Hematopoietic multipotent progenitor cell treated with erythropoietin and hydrocortisone succinate and interleukin-3 and kit ligand, for 8 days (in vitro differentiated cells): ENCODE data around the gene BRMS1.

ENCODE experiments used
- DNase-seq: peaks from one replicate; pipeline ENCODE4 v3.0.0-alpha.2; 2015

Gene BRMS1

DNA sequence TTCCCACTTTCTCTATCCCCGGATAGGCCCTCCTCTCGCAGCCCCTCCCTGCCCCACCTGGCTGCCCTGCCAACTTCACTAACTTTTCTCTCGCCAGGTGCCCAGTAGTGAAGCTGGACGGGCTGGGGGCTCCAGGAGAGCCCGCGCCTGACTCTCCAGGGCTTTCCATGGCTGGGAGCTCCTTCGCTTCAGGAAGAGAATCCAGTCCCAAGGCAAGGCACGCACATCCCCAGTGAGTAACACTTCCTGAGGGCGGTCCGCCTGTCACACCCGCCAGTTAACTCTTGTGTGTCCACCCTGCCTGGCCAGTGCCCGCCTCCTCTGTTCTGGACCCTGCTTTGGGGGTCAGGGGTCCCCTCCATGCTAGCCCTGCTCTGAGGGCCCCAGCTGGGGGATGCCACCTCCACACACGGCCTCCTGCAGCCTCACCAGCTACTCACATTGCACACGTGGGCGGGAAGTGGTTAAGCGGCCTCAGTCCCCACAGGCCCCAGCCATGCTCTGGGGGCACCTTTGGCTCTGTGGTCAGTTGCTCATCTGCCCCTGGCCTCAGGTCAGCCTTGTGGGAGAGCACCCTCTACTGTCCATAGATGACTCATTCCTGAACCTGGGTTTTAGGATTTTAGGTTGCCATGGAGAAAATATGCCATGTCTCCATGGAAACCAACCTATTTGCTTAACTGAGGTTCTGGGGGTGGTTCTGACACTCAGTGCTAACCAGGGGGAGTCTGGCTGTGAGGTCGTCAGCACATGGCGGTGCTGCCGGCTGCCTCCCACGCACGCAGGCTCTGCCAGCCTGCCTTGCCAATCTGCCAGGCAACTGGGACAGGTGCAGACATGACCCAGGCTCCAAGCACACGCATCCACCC lies 8.4 kb downstream of the BRMS1 start, which contains the start of gene RIN1:
RIN1 (minus strand) TSS at position 201 of the 869 bp plus-strand sequence; CDS start at position 169, 32 bp downstream.
- DNase-seq: peak; percentile 49

DNA sequence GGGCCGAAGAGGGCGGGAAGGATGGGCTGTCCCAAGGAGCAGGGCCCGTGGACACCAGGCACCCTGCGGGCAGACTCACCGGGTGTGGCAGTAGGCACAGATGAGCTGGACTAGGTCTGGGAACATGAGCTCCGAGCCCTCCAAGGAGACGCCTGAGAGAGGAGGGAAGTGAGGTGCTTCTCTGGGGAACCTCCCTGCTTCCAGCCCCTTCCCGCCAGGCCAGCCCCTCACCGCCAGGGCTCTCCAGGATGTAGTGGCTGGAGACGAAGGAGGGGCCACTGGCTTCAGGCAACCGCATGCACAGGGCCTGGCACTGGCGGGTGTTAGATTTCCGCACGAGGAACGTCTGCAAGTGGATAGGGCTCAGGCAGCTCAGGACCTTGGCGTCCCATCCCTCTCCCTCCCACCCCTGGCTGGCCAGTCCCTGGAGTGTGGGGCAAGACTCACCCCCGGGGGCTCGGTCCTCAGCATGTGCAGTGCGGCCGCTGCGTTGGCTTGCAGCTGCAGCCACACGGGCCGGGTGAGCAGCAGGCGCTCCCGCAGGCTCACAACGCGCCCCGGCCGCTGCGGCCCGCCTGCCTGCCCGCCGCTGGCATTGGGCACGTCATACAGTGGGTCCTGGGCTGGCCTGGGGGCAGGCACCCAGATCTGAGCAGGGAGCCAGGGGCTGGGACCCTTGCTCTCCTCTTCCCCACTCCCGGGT lies 9.2 kb downstream of the BRMS1 start:
- DNase-seq: no peak

DNA sequence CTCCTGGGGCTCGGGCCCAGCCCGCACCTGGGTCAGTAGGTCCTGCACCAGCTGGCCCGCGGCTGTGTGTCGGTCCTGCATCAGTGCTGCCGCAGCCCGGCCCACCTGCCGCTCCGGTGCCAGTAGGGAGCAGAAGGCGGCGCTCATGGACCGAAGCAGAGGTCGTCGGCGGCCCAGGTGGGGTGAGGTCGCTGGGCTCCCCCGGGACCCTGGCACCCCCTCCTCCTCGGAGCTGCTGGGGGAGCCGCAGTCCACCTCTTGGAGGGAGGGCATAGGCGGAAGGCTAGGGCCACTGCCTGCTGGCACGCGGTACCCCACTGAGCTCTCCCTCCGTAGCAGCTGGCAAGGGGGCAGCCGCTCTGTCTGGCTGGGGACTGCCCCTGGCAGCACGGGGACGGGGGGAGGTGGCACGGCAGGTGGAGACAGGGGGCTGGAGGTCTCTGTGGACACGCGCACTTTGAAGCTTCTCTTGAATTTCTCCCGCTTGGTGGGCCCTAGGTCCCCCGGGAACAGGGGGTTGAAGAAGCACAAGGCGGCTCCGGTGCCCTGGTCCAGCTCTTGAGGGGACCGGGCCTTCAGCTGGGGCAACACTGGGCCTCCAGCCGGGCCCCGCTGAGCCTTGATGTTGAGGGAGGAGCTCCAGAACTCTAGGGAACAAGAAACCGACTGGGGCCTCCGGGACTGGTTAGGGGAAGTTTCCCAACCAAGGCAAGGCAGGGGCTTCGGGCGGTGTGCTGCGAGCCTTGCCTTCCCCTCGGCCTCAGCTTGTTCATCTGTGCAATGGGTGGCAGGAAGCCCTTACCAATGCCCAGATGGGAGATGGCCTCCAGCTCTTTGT lies 10.1 kb downstream of the BRMS1 start:
- DNase-seq: no peak

DNA sequence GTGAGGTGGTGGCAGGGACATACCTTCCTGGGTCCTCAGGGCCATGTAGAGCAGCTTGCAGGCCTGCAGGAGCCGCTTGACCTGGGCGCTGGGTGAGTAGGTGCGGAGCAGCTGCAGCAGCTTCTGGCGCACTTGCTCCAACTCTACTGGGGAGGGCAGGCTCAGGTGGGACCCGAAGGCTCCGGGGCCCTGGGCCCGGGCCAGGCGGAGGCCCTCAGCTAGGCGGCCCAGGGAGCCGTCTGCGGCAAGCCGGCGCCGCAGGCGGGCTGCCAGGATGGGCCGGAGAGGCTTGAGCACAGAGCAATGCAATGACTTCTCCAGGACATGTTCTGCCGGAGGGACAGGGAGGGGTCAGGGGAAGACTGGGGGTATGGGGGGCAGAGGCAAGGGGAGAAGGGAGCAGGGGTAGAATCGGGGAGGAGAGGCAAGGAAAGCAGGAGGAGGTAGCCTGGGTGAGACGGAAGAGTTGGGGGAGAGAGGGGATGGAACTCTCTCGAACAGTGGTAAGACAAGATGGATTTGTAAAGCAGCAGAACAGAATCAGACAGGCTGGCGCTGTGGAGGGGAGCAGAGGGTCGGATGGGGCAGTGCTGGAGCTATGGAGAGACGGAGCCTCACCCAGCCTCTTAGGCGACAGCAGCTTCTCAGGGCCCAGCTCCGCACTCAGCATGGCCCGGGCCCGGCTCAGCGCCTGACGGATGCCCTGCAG lies 10.9 kb downstream of the BRMS1 start:
- DNase-seq: no peak

DNA sequence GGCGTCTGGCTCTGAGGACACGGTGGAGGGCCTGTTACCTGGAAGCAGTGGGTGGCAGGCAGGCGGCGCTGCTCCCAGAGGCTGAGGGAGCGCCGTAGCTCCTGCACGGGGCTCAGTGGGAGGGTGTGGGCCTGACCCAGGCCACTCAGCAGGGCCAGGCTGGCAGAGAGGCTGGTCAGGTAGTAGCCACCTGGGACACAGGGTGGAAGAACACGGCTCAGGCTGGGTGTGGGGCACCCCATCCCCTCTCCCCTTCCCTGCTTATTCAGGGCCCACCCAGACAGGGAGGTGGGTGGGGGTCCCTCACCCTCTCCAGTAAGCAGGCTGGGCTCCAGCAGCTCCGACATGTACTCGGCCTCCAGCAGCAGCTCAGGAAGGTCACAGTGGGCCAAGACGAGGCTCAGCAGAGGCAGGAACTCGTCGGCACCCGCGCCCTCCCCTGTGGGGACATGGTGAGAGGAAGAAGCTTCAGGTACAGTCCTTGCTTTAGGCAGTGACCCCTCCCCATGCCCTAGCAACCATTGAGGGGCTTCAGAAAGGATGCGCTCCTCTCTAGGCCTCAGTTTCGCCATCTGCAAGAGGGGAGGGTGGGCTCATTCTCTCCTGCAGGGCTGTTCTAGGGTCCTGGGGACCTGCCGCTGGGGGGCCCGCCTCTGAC lies 11.6 kb downstream of the BRMS1 start:
- no peak for DNase-seq

DNA sequence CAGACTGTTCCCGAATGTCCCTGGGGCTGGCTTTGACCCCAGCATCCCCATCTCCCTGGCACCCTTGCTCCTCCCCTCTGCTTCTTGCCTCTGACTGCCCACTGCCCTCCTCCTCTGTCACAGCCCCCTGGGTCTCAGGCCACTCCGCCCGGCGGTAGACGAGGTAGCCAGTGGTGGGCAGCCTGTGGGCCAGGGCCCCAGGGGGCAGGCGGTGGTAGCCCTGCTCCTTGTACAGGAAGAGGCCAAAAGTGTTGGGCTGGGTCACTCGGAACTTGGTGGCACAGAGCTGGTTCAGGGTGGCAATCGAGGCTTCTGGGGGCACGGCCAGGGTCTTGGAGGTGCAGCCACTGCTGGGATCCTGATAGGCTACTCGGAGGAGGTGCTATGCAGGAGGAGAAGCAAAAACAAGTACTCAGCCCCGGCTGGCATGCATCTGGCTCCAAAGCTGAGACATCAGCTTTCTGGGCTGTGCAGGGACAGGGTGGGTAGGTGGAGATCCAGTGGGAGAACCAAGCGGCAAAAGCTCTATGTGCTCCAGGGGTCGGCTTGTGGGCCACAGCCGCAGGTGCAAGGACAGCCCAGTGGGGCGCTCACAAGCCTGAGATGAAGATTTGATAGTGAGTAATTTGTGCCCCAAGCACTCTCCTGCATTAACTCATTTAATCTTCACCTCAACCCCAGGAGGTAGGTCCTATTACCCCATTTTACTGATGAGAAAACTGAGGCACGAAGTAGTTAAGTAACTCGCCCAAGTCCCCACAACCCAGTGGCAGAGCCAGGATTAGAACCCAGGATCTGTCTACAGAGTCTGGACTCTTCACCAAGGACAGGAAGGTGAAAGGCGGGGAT lies 12.3 kb downstream of the BRMS1 start:
- DNase-seq: no peak

DNA sequence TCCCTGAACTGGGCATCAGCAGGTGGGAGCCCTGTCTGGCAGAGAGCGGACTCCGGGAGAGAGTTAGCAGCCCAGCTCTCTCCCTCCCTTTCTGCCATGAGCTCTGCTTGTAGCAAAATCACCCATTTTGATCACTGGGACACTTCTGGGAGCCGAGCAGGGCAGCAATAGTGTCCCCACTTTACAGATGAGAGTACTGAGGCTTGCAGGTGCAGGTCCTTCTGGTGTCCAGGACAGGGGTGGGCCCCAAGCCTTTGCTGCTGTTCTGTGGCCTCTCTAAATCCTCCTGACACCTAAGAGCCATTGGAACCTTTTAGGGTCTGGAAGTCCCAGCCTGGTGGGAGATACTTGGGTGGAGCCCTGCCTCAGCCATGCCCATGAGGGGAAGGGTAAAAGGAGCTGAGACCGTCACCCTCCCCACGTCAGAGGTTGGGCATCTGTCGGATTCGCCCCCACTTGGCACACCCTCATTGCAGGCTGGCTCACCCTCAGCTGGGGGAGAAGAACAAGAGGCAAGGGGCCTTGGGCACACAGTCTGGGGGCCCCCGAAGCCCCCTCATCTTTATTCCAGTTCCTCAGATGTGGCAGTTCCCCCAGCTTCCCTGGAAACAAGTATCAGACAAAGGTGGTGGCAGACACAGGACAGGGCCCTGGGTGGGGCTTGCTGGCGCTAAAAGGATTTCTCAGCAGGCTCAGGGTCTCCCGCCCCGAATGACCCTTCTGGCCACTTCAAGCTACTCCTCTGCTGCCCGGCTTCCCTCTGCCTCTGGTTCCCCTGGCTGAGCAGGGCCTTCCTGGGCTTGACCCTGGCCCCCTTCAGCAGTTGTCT lies 13.1 kb downstream of the BRMS1 start:
- DNase-seq: no peak

DNA sequence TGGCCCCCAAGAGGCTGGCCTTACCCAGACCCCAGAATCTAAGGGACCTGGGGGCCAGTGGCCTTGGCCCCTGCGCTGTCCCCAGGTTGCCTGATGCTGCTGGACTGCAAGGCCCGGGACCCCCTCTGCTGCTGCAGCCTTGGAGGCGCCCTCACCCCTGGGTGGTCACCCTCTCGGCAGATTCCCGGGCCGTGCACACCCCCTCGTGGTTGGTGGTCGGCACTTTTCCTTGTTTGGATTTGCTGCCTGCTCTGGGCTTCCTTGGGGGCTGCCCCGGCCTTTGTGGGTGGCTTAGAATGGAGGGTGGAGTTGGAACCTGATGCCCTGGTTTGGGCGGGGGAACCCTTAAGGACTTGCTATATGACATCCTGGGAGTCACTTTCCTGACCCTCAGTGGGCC lies 14.0 kb downstream of the BRMS1 start:
- no peak for DNase-seq

DNA sequence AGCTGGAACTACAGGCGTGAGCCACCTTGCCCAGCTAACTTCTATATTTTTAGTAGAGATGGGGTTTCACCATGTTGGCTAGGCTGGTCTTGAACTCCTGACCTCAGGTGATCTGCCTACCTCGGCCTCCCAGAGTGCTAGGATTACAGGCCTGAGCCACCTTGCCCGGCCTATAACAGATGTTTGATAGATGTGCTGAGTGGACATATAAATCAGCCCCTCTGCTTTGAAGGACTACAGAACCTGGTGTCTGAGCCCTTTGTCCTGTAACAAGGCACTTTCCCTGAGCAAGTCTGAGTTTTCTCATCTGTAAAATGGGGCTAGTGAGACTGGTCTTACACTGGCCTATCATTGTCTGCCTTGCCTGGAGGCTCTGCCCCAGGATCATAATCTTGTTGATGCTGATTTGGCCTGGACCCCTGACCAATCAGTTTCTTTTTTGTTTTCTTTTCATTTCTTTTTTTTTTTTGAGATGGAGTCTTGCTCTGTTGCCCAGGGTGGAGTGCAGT lies 15.7 kb downstream of the BRMS1 start:
- no peak for DNase-seq

DNA sequence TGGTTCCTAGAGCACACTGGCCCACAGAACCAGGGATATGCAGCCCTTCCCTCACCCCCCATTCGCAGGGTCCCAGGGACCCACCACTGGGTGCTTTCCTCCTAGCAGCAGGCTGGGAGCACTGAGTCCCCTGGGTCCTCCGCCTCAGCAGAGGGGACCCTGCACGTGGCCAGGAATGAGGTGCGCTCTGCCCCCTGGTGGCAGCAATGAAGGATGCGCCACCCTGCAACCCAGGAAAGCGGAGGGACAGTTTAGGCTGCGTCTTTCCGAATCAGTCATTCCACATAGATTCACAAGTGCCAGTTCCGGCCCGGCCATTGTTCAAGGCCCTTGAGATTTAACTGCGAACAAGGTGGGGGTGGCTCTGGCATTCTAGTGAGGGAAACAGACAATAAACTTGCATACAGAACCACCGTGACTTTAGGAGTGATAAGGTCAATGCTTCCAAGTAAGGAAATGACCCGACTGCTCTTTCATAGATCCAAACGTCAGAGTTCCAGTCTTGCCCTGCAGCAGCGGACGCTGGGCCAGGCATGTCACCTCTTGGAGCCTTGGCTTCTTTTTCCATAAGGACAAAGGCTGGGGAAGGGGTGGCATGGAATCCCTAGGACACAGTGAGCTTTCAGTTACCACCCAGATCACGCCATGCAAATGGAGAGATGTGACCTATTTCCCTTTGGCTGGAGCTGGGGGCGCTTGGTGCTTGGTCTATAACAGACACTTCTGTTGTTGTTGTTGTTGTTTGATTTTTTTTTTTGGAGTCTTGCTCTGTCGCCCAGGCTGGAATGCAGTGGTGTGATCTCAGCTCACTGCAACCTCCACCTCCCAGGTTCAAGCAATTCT lies 16.4 kb downstream of the BRMS1 start:
- peak; percentile 79 for DNase-seq

DNA sequence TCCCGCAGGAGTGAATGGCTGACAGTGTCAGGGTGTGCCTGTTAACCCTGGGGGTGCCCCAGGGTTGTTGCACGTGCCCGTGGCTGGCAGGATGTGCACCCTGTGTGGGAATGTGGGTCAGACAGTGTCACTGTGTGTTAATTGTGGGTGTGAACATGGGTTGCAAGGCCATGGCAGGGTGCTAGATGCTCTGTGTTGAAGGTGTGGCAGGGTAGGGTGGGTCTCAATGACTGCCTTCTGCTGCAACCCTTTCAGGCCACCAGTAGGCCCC lies 16.9 kb downstream of the BRMS1 start:
- no peak for DNase-seq

DNA sequence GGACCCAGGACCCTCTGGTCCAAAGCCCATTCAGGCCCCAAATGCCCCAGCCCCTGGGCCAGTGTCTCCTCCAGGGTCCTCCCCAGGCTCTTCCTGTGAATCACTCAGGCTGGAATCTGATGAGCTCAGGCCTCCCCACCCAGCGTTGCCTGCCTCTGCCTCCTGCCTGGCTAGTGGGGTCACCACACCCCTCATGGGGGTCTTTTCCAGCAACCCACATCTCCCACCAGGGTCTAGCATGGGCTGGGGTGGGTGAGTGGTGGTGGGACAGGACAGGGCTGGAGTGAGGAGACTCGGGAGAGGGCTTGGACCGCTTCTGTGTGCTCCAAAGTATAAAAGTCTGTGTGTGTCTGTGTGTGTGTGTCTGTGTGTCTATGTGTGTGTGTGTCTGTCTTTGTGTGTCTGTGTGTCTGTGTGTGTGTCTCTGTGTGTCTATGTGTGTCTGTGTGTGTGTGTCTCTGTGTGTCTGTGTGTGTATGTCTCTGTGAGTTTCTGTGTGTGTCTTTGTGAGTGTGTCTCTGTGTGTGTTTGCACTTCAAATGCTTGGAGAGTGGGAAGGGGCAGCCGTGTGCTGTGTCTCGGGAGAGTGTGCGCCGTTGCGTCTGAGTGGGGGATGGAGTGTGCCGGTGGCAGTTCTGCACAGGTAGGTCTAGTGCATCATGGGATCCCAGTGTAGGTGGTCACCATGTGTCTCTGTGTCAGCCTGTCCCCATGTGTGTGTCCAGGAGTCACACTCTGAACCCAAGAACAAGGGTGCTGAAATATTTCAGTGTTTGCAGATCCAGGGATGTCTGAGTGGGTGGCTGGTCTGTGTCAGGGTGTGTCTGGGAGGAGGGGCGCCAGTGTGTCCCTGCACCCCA lies 17.5 kb downstream of the BRMS1 start:
- no peak for DNase-seq

DNA sequence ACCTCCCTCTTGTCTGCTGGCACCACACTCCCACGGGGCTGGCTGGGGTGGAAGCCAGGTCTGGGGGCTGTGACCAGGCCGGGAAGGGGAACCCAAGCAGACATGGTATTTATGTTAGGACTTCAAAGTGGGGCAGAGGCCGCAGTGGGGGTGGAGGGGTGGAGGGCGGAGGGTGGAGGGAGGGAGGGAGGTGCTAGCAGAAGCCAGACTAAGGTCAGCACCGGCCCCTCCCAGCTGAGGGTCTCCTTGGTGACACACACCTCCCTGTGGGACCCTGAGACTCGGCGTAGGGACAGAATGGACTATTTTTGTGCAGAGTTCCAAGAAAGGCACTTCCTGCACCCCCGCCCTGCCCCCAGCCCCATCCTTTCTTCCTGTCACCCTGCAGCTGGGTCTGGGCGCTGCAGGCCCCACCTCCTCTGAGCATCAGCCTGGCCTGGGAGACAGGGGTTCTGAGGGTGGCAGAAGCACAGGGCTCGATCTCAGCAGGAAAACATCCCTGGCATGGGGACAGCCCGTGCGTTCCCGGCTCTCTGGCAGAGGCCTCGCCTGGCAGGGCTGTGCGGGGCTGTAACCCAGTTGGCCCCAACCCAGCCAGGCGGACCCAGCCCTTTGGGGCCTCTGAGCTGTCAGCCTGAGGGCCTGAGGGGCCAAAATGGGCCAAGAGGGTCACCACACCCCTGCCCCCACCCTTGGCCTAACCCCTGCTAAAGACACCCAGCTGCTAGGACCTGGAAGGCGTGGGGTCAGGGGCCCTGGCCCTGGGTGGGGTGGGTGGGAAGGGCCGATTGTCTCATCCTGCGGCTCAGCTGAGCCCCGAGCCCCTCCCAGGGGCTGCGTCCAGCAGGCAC lies 18.4 kb downstream of the BRMS1 start:
- no peak for DNase-seq

DNA sequence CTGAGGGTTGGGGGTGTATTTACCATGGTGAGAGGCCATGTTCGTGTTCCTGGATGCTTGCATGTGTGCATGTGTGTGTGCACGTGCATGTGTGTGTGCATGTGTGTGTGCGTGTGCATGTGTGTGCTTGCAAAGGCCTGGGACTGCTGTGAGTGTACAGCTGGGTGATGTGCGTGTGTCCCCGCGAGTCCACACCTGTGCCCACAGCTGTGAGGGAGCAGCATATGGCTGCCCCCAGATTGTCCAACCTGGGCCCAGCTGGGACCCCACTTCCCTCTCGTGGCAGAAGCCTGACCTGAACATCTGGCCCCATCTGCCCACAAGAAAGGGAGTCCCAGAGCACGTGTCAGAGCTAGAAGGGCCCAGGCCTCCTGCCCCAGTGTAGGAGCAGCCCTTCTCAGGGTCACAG lies 19.6 kb downstream of the BRMS1 start:
- no peak for DNase-seq

DNA sequence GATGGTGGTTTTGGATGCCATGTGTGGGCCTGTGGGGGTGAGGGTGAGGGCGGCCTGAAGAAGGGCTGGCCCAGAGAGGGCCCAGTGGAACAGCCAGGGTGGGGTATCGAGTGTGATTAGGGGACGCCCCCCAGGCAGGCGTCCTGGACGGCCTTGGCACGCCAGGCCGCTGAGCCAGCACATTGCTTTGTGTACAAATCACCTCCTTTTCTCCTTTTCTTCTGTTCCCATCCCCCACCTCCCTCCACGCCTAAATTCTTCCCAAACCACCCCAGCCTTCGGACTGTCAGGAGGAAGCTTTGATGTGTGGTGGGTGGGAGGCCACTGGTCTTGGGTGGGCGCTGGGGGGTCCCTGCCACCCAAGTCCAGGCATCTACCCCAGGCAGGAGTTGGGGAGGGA lies 20.2 kb downstream of the BRMS1 start:
- no peak for DNase-seq

DNA sequence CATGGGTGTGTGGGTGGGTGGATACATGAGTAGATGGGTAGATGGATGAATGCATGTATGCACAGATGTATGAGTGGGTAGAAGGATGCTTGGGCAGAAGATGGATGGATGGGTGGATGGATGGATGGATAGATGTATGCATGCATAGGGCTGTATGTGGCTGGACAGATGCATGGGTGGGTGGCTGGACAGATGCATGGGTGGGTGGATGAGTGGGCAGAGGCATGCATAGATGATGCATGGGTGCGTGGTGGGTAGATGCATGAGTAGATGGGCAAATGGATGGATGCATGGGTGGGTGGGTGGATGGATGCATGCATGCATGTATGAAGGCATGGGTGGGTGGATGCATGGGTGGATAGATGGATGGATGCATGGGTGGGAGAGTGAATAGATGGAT lies 21.2 kb downstream of the BRMS1 start:
- no peak for DNase-seq

DNA sequence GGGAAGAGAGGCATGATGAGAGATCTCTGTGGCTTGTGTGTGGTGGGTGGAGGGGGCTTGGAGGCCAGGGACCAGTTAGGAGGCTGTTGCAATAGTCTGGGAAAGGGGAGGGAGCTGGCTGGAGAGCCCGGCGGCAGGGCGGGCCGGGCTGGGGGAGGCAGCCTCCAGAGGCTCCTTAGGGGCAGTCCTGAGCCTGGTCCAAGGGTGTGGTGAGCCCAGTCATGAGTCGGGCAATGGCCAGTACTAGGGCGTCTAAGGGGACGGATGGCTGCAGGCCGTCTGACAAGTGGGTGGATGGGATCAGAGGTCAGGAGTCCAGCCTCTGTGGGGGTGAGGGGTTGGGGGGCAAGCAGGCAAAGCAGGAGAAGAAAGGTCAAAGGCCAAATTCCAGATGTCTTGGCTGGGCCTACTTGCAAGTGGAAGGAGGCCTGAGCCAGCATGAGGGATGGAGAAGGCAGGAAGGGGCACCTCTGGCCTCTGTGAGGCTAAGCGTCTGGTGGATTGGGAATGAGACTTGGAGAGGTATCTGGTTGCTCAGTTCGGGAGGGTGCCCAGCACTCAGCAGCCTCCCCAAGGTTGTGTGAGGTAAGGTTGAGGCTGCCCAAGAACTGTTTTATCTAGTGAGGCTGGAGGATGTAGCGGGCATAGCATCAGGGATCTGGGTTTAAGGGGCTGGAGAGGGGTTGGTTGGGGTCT lies 22.0 kb downstream of the BRMS1 start:
- DNase-seq: no peak
